GM12878 (cell line): Measurements from ENCODE around the gene SLC25A13. TPM values are rescaled to one million over a fixed set of nuclear protein-coding genes. Genes with fewer than 3 reads are reported as not detected.

ENCODE experiments used
- ATAC-seq: fragments of 200-7000 bp; cut with Tn5 transposase; 3 replicates; pipeline ENCODE4 v1.9.1; 2020; ENCODE audit warnings: mild to moderate bottlenecking, moderate library complexity
- BruUV-seq: library from RNA; stranded (reverse); fragments of 400-500 nt; replicated peaks from 2 replicates; lab custom pipeline; 2021; lab: Mats Ljungman, UMichigan
- CTCF ChIA-PET: fragments of 300-600 bp; sonication (Branson Sonifier 250); formaldehyde crosslinking; extraction: SDS; loops from one replicate; lab custom pipeline; 2021; ENCODE audit warnings: inconsistent platforms; lab: Yijun Ruan, JAX
- POLR2A ChIA-PET: fragments of 350-600 bp; formaldehyde crosslinking; extraction: SDS; loops from one replicate; lab custom pipeline; 2021; ENCODE audit warnings: inconsistent platforms; lab: Charles Lee
- RAD21 ChIA-PET: fragments of 300-600 bp; sonication (Branson Sonifier 250); formaldehyde crosslinking; loops from one replicate; lab custom pipeline; 2023; ENCODE audit warnings: antibody characterized with exemption; ENCODE audit not compliant: unreplicated experiment; lab: Charles Lee
- SMC1A ChIA-PET: fragments of 300-600 bp; sonication (Branson Sonifier 250); formaldehyde crosslinking; loops from one replicate; lab custom pipeline; 2023; ENCODE audit not compliant: unreplicated experiment, uncharacterized antibody; lab: Charles Lee
- DNase-seq: peaks from one replicate; pipeline ENCODE4 v3.0.0-alpha.2; 2011; ENCODE audit warnings: low read depth, low spot score
- FAIRE-seq: peaks from 3 replicates; lab custom pipeline; 2011; peaks lifted over from hg19 to GRCh38; lab: Jason Lieb, UNC
- H2AFZ ChIP-seq: 2 replicates; pipeline ENCODE4 v1.6.0; 2011; ENCODE audit warnings: low read depth, low read length, control low read depth; ENCODE audit not compliant: control insufficient read depth
- H3K27ac ChIP-seq: 2 replicates; pipeline ENCODE4 v1.5.1; 2011; ENCODE audit warnings: control low read depth; ENCODE audit not compliant: control insufficient read depth, insufficient read depth
- H3K27me3 ChIP-seq, 2 experiments: replicated peaks in 1 of 2; 2 replicates each; pipeline versions ENCODE4 v1.6.0 to v1.6.1; 2011; ENCODE audit warnings: low read length in 1 of 2; ENCODE audit not compliant: control insufficient read depth in 2 of 2, insufficient read depth in 2 of 2
- H3K36me3 ChIP-seq, 2 experiments: 2 replicates each; pipeline ENCODE4 v1.5.1; 2011; ENCODE audit warnings: low read length in 1 of 2; ENCODE audit not compliant: control insufficient read depth in 2 of 2, insufficient read depth in 2 of 2
- H3K4me1 ChIP-seq: 2 replicates; pipeline ENCODE4 v1.6.1; 2011; ENCODE audit warnings: mild to moderate bottlenecking, low read length, moderate library complexity, mixed read lengths; ENCODE audit not compliant: control insufficient read depth, insufficient read depth
- H3K4me2 ChIP-seq: 2 replicates; pipeline ENCODE4 v1.6.0; 2011; ENCODE audit warnings: control low read depth; ENCODE audit not compliant: control insufficient read depth, insufficient read depth
- H3K4me3 ChIP-seq: fragments of 200-600 bp; sonication (generic); 2 replicates; pipeline ENCODE4 v1.5.1; 2016
- H3K79me2 ChIP-seq: 2 replicates; pipeline ENCODE4 v1.6.0; 2011; ENCODE audit warnings: low read length; ENCODE audit not compliant: control insufficient read depth, insufficient read depth
- H3K9ac ChIP-seq: 2 replicates; pipeline ENCODE4 v1.8.0; 2011; ENCODE audit warnings: low read length, control low read depth, mixed read lengths; ENCODE audit not compliant: control insufficient read depth, insufficient read depth
- H3K9me3 ChIP-seq: replicated peaks from 3 replicates; pipeline ENCODE4 v1.5.1; 2011; ENCODE audit warnings: mild to moderate bottlenecking, low read length; ENCODE audit not compliant: control insufficient read depth, insufficient read depth
- H4K20me1 ChIP-seq: 2 replicates; pipeline ENCODE4 v1.6.0; 2011; ENCODE audit not compliant: control insufficient read depth, insufficient read depth
- HCFC1 ChIP-seq: fragments of 150-350 bp; IDR thresholded peaks from 2 replicates; pipeline ENCODE4 v1.6.1; 2014; ENCODE audit warnings: low read length
- IKZF2 ChIP-seq, 2 experiments: fragments of 450-650 bp; IDR thresholded peaks; 2 replicates each; pipeline ENCODE4 v1.6.1; 2017; ENCODE audit warnings: mild to moderate bottlenecking in 2 of 2, moderate library complexity in 2 of 2
- NFIC ChIP-seq: IDR thresholded peaks from 2 replicates; pipeline ENCODE4 v1.6.1; 2012; ENCODE audit warnings: low read depth, mild to moderate bottlenecking, inconsistent platforms, low read length, moderate library complexity
- RAD51 ChIP-seq: fragments of 450-650 bp; IDR thresholded peaks from 2 replicates; pipeline ENCODE4 v1.6.1; 2016; ENCODE audit warnings: moderate library complexity, mild to moderate bottlenecking, inconsistent platforms
- SIN3A ChIP-seq: IDR thresholded peaks from 2 replicates; pipeline ENCODE4 v1.6.1; 2012; ENCODE audit warnings: low read depth, low read length, improper control_type of control experiment
- SIX5 ChIP-seq: IDR thresholded peaks from 2 replicates; pipeline ENCODE4 v1.6.1; 2011; ENCODE audit warnings: mild to moderate bottlenecking, low read depth, low read length, moderate library complexity; ENCODE audit not compliant: severe bottlenecking
- WGBS: methylation state at CpG from one replicate; pipeline ENCODE4 v1.1.6; 2016; ENCODE audit warnings: low lambda C conversion rate; ENCODE audit not compliant: insufficient replicate concordance, insufficient coverage; ENCODE audit errors: missing lambda C conversion rate; 5-methylcytosine and 5-hydroxymethylcytosine counted together
- in situ Hi-C: fragments of 300-500 bp; cut with MboI; formaldehyde crosslinking; loops from 9 replicates; pipeline ENCODE4 v1.14.3; 2018; ENCODE audit warnings: mixed read lengths
- intact Hi-C: fragments of 100-400 bp; cut with micrococcal nuclease; formaldehyde crosslinking; loops from one replicate; pipeline ENCODE4 v1.14.2; 2022; ENCODE audit not compliant: unreplicated experiment
- polyA plus RNA-seq, 11 experiments: library from polyadenylated mRNA; depleted of rRNA in 4 of 11; unstranded in 6 of 11; stranded (reverse) in 5 of 11; fragments of >200 nt; fragmentation: Nextera tagmentation in 4 of 11; fragmentation: Illumina TruSeq in 1 of 11; extraction: Ambion mirVana in 4 of 11; extraction: Trizol in 1 of 11; gene quantifications; 1 replicate in 1 of 11; 2 replicates in 10 of 11; pipeline versions ENCODE4 v1.2.1 to v1.2.3, GENCODE V29; 2011 to 2016; ENCODE audit warnings: inconsistent platforms in 2 of 11, missing spikeins in 2 of 11, low read depth in 1 of 11
- total RNA-seq, 4 experiments: library from RNA; depleted of rRNA in 3 of 4; stranded (reverse); fragments of >200 nt in 3 of 4; fragmentation: Illumina TruSeq in 1 of 4; extraction: Trizol in 1 of 4; gene quantifications; 2 replicates each; pipeline versions ENCODE4 v1.2.1 to v1.2.3, GENCODE V29; 2013 to 2021

The SLC25A13 gene
- total and polyA plus RNA-seq, 10 of the 15 experiments (the other 5 are each of a cell fraction or from before 2014, with no cell fraction given) = 7.0 to 24.7 (median 18.6) TPM

- H3K4me2 ChIP-seq = no peak overlapping the region
- H3K4me1 ChIP-seq = peaks cover 8% of the 10 kb centered on the region
- DNase-seq (no peak), FAIRE-seq (no peak), ATAC-seq (peak; percentile 58)
- WGBS = 35% methylated on average over 5 of the region's 5 CpGs
- TF ChIP-seq NFIC (0 out of 2 replicates have a peak, but pooled peaks have one; percentile 24), IKZF2 (IDR thresholded peaks at IDR 0.05) (no peak)
- no peak overlapping the region for H3K27ac ChIP-seq
- RAD21 ChIA-PET = no interaction called here
- H3K9me3 ChIP-seq = no peaks in the 10 kb centered on the region; the same call in 2 of the 3 replicates
- SMC1A ChIA-PET = interaction anchor here (1.4 to 1.8 kb wide), 2 partner anchors 11 to 16 kb away, joined by 4 to 7 read pairs; no protein-coding TSS in a partner anchor
- peaks cover 2% of the 10 kb centered on the region for H3K79me2 ChIP-seq
- in situ Hi-C loops (no loop called here), intact Hi-C loops (no loop called here)
- POLR2A ChIA-PET = no interaction called here
- H3K9ac ChIP-seq = no peak overlapping the region
- CTCF ChIA-PET = interaction anchor here (0.7 to 2.0 kb wide), 3 partner anchors 8 to 11 kb away, joined by 3 to 5 read pairs (median 5); no protein-coding TSS in a partner anchor
- no peak overlapping the region for H2AFZ ChIP-seq
- H3K27me3 ChIP-seq = no peaks in the 10 kb centered on the region
- no peaks in the 10 kb centered on the region for H4K20me1 ChIP-seq
- no peak overlapping the region for H3K4me3 ChIP-seq
- no TSS peak for BruUV-seq
- peaks cover 0 to 3% of the 10 kb centered on the region in 2 experiments; a peak in 2 of 4 replicates for H3K36me3 ChIP-seq
Observed at GRCh38 chr7:96303686-96304443, 18.0 kb downstream of the SLC25A13 start.

- RAD21 ChIA-PET = no interaction called here
- Histone ChIP-seq H3K79me2 (peaks cover 2% of the 10 kb centered on the region), H3K9me3 (no peaks in the 10 kb centered on the region; the same call in 2 of the 3 replicates), H4K20me1 (no peaks in the 10 kb centered on the region), H3K36me3 (no peaks in the 10 kb centered on the region; a peak in 1 of 4 replicates), H2AFZ (no peak overlapping the region), H3K9ac (no peak overlapping the region), H3K27me3 (no peaks in the 10 kb centered on the region), H3K4me3 (no peak overlapping the region), H3K4me1 (peaks cover 8% of the 10 kb centered on the region), H3K27ac (no peak overlapping the region), H3K4me2 (no peak overlapping the region)
- no TSS peak for BruUV-seq
- no peak for DNase-seq
- peak; percentile 58 for TF ChIP-seq SIX5
- no peak for TF ChIP-seq RAD51
- peak; percentile 46; the same call in 1 of the 2 replicates for TF ChIP-seq HCFC1
- TF ChIP-seq SIN3A = no peak
- SMC1A ChIA-PET = interaction anchor here (1.8 kb wide), 1 partner anchor 17 kb away, joined by 4 read pairs; no protein-coding TSS in a partner anchor
- CTCF ChIA-PET = interaction anchor here (1.5 to 2.0 kb wide), 2 partner anchors 9 to 12 kb away, joined by 5 read pairs; no protein-coding TSS in a partner anchor
- WGBS = 81% methylated on average over 5 of the region's 5 CpGs
- in situ Hi-C loops = no loop called here
- no peak for ATAC-seq
- intact Hi-C loops = no loop called here
- POLR2A ChIA-PET = no interaction called here
- FAIRE-seq = no peak
Observed at GRCh38 chr7:96303105-96303685, 18.7 kb downstream of the SLC25A13 start.
